HepG2 (cell line): ENCODE results near the gene CFL1. TPM values are rescaled to one million over a fixed set of nuclear protein-coding genes. Genes with fewer than 3 reads are reported as not detected.

Experiments used
- BCL6 ChIP-seq: IDR thresholded peaks from 2 replicates; pipeline ENCODE4 v1.6.1; 2016; ENCODE audit warnings: missing genetic modification reagents, missing compliant biosample characterization
- BRD4 ChIP-seq: sonication (generic); formaldehyde crosslinking; IDR thresholded peaks from 2 replicates; pipeline ENCODE4 v1.4.0; 2020; ENCODE audit warnings: missing genetic modification reagents
- DMAP1 ChIP-seq: IDR thresholded peaks from 2 replicates; pipeline ENCODE4 v1.6.1; 2016
- ERF ChIP-seq: IDR thresholded peaks from 2 replicates; pipeline ENCODE4 v1.6.1; 2018; ENCODE audit warnings: missing biosample characterization, missing genetic modification reagents
- FOXP1 ChIP-seq, 2 experiments: fragments of 450-650 bp in 1 of 2; IDR thresholded peaks; 2 replicates each; pipeline ENCODE4 v1.6.1; 2017 to 2018; ENCODE audit warnings: antibody characterized with exemption in 1 of 2
- KDM5A ChIP-seq: fragments of 200-600 bp; sonication (generic); IDR thresholded peaks from 2 replicates; pipeline ENCODE4 v1.7.0; 2018; ENCODE audit warnings: antibody characterized with exemption, mild to moderate bottlenecking, low read length, borderline replicate concordance
- MBD4 ChIP-seq: IDR thresholded peaks from 2 replicates; pipeline ENCODE4 v1.6.1; 2012; ENCODE audit warnings: low read length, inconsistent platforms, borderline replicate concordance
- NFE2 ChIP-seq: sonication (generic); formaldehyde crosslinking; IDR thresholded peaks from 2 replicates; pipeline ENCODE4 v1.4.0; 2020; ENCODE audit warnings: missing genetic modification reagents
- POLR2G ChIP-seq: fragments of 200-400 bp; formaldehyde crosslinking; IDR thresholded peaks from 2 replicates; pipeline ENCODE4 v1.6.1; 2018; ENCODE audit warnings: mild to moderate bottlenecking, low read depth, low read length, moderate library complexity
- TERF1 ChIP-seq: sonication (generic); formaldehyde crosslinking; IDR thresholded peaks from 2 replicates; pipeline ENCODE4 v1.8.0; 2022; ENCODE audit warnings: mild to moderate bottlenecking, missing genetic modification reagents, moderate library complexity
- TOPORS ChIP-seq: sonication (generic); formaldehyde crosslinking; IDR thresholded peaks from 2 replicates; pipeline ENCODE4 v1.8.0; 2023; ENCODE audit warnings: mild to moderate bottlenecking, missing genetic modification reagents
- ZBTB34 ChIP-seq: sonication (generic); formaldehyde crosslinking; IDR thresholded peaks from 2 replicates; pipeline ENCODE4 v1.8.0; 2022; ENCODE audit warnings: mild to moderate bottlenecking, missing genetic modification reagents
- ZNF543 ChIP-seq: sonication (generic); formaldehyde crosslinking; IDR thresholded peaks from 2 replicates; pipeline ENCODE4 v1.4.0; 2020; ENCODE audit warnings: mild to moderate bottlenecking, missing genetic modification reagents
- ZNF615 ChIP-seq: sonication (generic); formaldehyde crosslinking; IDR thresholded peaks from 2 replicates; pipeline ENCODE4 v1.5.0; 2020; ENCODE audit warnings: mild to moderate bottlenecking, missing genetic modification reagents, borderline replicate concordance
- ZNF780A ChIP-seq: sonication (generic); formaldehyde crosslinking; IDR thresholded peaks from 2 replicates; pipeline ENCODE4 v1.8.0; 2022; ENCODE audit warnings: mild to moderate bottlenecking, missing genetic modification reagents, moderate library complexity
- ZNF800 ChIP-seq: sonication (generic); formaldehyde crosslinking; IDR thresholded peaks from 2 replicates; pipeline ENCODE4 v1.4.0; 2020; ENCODE audit warnings: missing genetic modification reagents
- ZNF879 ChIP-seq: sonication (generic); formaldehyde crosslinking; IDR thresholded peaks from 2 replicates; pipeline ENCODE4 v1.8.1; 2023; ENCODE audit warnings: missing genetic modification reagents
- polyA plus RNA-seq, 8 experiments: library from polyadenylated mRNA; depleted of rRNA in 3 of 8; stranded (reverse) in 7 of 8; unstranded in 1 of 8; fragments of >200 nt; fragmentation: Illumina TruSeq in 4 of 8; extraction: Trizol in 4 of 8; gene quantifications; 2 replicates each; pipeline versions ENCODE4 v1.2.1 to v1.2.3, GENCODE V29; 2011 to 2016; ENCODE audit warnings: low read depth in 4 of 8, missing spikeins in 1 of 8, mixed read lengths in 1 of 8; ENCODE audit not compliant: insufficient read depth in 1 of 8
- total RNA-seq, 5 experiments: library from RNA; depleted of rRNA; stranded (reverse); fragments of >200 nt; fragmentation: Illumina TruSeq; extraction: Trizol; gene quantifications; 2 replicates each; pipeline ENCODE4 v1.2.3, GENCODE V29; 2016; ENCODE audit warnings: low read depth in 1 of 5
- TF ChIP-seq, protein P1 (sequence below): fragments of 450-650 bp; IDR thresholded peaks from 2 replicates; pipeline ENCODE4 v1.6.1; 2017; ENCODE audit warnings: mild to moderate bottlenecking
- TF ChIP-seq, protein P2 (sequence below): sonication (generic); formaldehyde crosslinking; IDR thresholded peaks from 2 replicates; pipeline ENCODE4 v1.8.0; 2022; ENCODE audit warnings: low read depth, missing genetic modification reagents
- TF ChIP-seq, protein P3 (sequence below): sonication (generic); formaldehyde crosslinking; IDR thresholded peaks from 2 replicates; pipeline ENCODE4 v1.5.0; 2020; ENCODE audit warnings: missing genetic modification reagents, mild to moderate bottlenecking, borderline replicate concordance

CFL1 gene
- total and polyA plus RNA-seq, 2 of the 13 experiments (the other 11 are each of a cell fraction or from before 2014, with no cell fraction given): 379 to 383 TPM

DNA sequence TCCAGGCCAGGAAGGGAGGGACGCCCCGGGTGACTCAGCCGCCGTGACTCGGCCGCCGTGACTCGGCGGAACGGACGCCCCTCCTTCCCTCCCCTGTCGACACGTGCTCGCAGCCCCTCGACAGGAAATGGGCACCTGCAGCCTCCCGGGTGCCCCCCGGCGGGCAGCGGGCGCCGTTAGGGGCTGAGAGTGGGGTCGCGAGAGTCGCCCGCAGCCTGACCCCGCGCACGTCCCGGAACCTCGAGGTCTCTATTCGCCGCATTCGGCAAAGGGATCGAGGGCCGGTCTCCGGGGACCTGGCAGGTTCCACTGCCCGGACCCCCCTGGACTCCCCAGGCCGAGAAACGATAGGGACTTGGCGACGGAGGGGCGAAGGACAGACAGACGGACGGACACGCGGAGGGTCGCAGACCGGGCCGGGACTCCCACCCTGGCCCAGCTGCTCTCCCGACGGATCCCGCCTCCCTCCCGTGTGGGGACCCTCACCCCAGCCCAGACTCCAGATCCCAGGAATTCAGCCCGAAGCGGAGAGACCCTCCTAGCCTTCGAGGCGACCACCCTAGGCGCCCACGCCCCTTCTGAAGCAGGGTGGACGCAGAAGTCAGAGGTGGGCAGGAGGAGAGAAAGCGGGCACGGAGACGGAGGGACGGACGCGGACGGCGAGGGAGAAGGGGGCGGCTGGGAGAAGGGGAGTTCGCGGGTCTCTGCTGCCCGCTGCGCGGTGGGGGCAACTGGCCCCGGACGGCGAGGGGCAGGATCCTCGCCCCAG is 41.6 kb upstream of the CFL1 start (continued):
- TF ChIP-seq ZBTB34 (CRISPR knock-in tag): 0 out of 2 replicates have a peak, but pooled peaks have one; percentile 51
- TF ChIP-seq ZNF615 (CRISPR knock-in tag): no peak
- TF ChIP-seq ZNF879 (CRISPR knock-in tag): peak; percentile 70; the same call in 1 of the 2 replicates
- TF ChIP-seq DMAP1 (CRISPR knock-in tag): peak; percentile 90
- TF ChIP-seq KDM5A: no peak
- TF ChIP-seq TERF1: peak; percentile 38; the same call in 1 of the 2 replicates
- 0 out of 2 replicates have a peak, but pooled peaks have one; percentile 5 for TF ChIP-seq ZNF800 (CRISPR knock-in tag)
- peak; percentile 56; the same call in 1 of the 2 replicates for TF ChIP-seq POLR2G
- 0 out of 2 replicates have a peak, but pooled peaks have one; percentile 19 for TF ChIP-seq BRD4
- TF ChIP-seq, protein P1, sequence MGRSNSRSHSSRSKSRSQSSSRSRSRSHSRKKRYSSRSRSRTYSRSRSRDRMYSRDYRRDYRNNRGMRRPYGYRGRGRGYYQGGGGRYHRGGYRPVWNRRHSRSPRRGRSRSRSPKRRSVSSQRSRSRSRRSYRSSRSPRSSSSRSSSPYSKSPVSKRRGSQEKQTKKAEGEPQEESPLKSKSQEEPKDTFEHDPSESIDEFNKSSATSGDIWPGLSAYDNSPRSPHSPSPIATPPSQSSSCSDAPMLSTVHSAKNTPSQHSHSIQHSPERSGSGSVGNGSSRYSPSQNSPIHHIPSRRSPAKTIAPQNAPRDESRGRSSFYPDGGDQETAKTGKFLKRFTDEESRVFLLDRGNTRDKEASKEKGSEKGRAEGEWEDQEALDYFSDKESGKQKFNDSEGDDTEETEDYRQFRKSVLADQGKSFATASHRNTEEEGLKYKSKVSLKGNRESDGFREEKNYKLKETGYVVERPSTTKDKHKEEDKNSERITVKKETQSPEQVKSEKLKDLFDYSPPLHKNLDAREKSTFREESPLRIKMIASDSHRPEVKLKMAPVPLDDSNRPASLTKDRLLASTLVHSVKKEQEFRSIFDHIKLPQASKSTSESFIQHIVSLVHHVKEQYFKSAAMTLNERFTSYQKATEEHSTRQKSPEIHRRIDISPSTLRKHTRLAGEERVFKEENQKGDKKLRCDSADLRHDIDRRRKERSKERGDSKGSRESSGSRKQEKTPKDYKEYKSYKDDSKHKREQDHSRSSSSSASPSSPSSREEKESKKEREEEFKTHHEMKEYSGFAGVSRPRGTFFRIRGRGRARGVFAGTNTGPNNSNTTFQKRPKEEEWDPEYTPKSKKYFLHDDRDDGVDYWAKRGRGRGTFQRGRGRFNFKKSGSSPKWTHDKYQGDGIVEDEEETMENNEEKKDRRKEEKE: no peak
- peak; percentile 46 for TF ChIP-seq ERF (CRISPR knock-in tag)
- TF ChIP-seq TOPORS: peak; percentile 65
- TF ChIP-seq, protein P2, sequence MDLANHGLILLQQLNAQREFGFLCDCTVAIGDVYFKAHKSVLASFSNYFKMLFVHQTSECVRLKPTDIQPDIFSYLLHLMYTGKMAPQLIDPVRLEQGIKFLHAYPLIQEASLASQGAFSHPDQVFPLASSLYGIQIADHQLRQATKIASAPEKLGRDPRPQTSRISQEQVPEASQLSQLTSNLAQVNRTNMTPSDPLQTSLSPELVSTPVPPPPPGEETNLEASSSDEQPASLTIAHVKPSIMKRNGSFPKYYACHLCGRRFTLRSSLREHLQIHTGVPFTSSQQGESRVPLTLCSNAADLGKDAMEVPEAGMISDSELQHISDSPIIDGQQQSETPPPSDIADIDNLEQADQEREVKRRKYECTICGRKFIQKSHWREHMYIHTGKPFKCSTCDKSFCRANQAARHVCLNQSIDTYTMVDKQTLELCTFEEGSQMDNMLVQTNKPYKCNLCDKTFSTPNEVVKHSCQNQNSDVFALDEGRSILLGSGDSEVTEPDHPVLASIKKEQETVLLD (CRISPR knock-in tag): peak; percentile 93
- TF ChIP-seq ZNF780A (CRISPR knock-in tag): peak; percentile 78; the same call in 1 of the 2 replicates
- TF ChIP-seq FOXP1 (IDR thresholded peaks at IDR 0.05): no peak
- TF ChIP-seq FOXP1 (CRISPR knock-in tag; IDR thresholded peaks at IDR 0.05): no peak
- TF ChIP-seq, protein P3, sequence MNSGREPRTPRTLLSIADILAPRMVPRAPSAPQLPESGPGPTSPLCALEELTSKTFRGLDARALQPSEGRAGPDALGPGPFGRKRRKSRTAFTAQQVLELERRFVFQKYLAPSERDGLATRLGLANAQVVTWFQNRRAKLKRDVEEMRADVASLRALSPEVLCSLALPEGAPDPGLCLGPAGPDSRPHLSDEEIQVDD: peak; percentile 54; the same call in 1 of the 2 replicates
- TF ChIP-seq NFE2 (CRISPR knock-in tag): peak; percentile 69; the same call in 1 of the 2 replicates
- peak; percentile 56; the same call in 1 of the 2 replicates for TF ChIP-seq ZNF543
- no peak for TF ChIP-seq MBD4
- TF ChIP-seq BCL6: no peak
